IPS DF 6.9 (cell line): Measurements from ENCODE around the gene TGFB1.
A peak's percentile ranks its signal among the peaks of the same experiment; 100 is the strongest.
"Not testable (repeated sequence)": the region's sequence is repeated elsewhere in the genome, so short reads cannot be mapped to it uniquely, and the experiment has no call there.

Source experiments
- DNase-seq: peaks from one replicate; pipeline ENCODE4 v3.0.0-alpha.2; 2013; ENCODE audit warnings: low read depth, low spot score
- H3K27ac ChIP-seq: one replicate; pipeline ENCODE4 v1.5.1; 2013; ENCODE audit warnings: low read length, control low read depth
- H3K27me3 ChIP-seq: 2 replicates; pipeline ENCODE4 v1.6.1; 2013; ENCODE audit warnings: mild to moderate bottlenecking, low read length; ENCODE audit not compliant: control insufficient read depth, insufficient read depth
- H3K36me3 ChIP-seq: 2 replicates; pipeline ENCODE4 v1.6.1; 2013; ENCODE audit warnings: low read length; ENCODE audit not compliant: control insufficient read depth, insufficient read depth
- H3K4me1 ChIP-seq: 2 replicates; pipeline ENCODE4 v1.6.1; 2013; ENCODE audit warnings: low read length; ENCODE audit not compliant: control insufficient read depth, insufficient read depth
- H3K4me3 ChIP-seq: 2 replicates; pipeline ENCODE4 v1.5.1; 2013; ENCODE audit warnings: mild to moderate bottlenecking, low read length
- H3K9me3 ChIP-seq: 2 replicates; pipeline ENCODE4 v1.6.1; 2013; ENCODE audit warnings: low read length, inconsistent platforms; ENCODE audit not compliant: control insufficient read depth, insufficient read depth
- WGBS: extraction: QIAGEN DNeasy Blood & Tissue Kit; methylation state at CpG from one replicate; pipeline ENCODE4 v1.1.7; 2013; ENCODE audit warnings: mixed read lengths, missing lambda C conversion rate; ENCODE audit not compliant: insufficient read length, insufficient coverage; 5-methylcytosine and 5-hydroxymethylcytosine counted together

The TGFB1 gene

GRCh38 chr19:41371119-41371518, 17.4 kb upstream of the TGFB1 start:
- no CpG with 5 or more reads among the region's 5 CpGs for WGBS
- H3K4me1 ChIP-seq, H3K36me3 ChIP-seq, H3K9me3 ChIP-seq, H3K27ac ChIP-seq, H3K27me3 ChIP-seq, DNase-seq, H3K4me3 ChIP-seq: not testable (repeated sequence)

GRCh38 chr19:41369769-41370168, 16.0 kb upstream of the TGFB1 start:
- Histone ChIP-seq H3K27ac (no peak overlapping the region), H3K36me3 (no peaks in the 10 kb centered on the region), H3K27me3 (no peaks in the 10 kb centered on the region), H3K9me3 (no peaks in the 10 kb centered on the region), H3K4me1 (no peaks in the 10 kb centered on the region), H3K4me3 (no peak overlapping the region)
- no peak for DNase-seq
- WGBS, result no CpG with 5 or more reads among the region's 2 CpGs

- Histone ChIP-seq H3K4me3 (no peak overlapping the region), H3K9me3 (no peaks in the 10 kb centered on the region), H3K27ac (no peak overlapping the region), H3K27me3 (no peaks in the 10 kb centered on the region), H3K4me1 (no peaks in the 10 kb centered on the region), H3K36me3 (no peaks in the 10 kb centered on the region)
- DNase-seq, result no peak
- WGBS, result no CpG with 5 or more reads among the region's 6 CpGs
These were observed 14.2 kb upstream of the TGFB1 start for GRCh38 chr19:41367848-41368301.

- no peak overlapping the region for H3K27ac ChIP-seq
- no peaks in the 10 kb centered on the region for H3K36me3 ChIP-seq
- H3K4me3 ChIP-seq, result no peak overlapping the region
- DNase-seq, result no peak
- no peaks in the 10 kb centered on the region for H3K9me3 ChIP-seq
- H3K27me3 ChIP-seq, result no peaks in the 10 kb centered on the region
- H3K4me1 ChIP-seq, result no peaks in the 10 kb centered on the region
- WGBS, result no CpG with 5 or more reads among the region's 1 CpG
These were observed 12.4 kb upstream of the TGFB1 start for GRCh38 chr19:41366089-41366488.

- H3K27me3 ChIP-seq, result no peaks in the 10 kb centered on the region
- no peaks in the 10 kb centered on the region for H3K4me1 ChIP-seq
- H3K27ac ChIP-seq, result no peak overlapping the region
- no peaks in the 10 kb centered on the region for H3K9me3 ChIP-seq
- WGBS, result no CpG with 5 or more reads among the region's 14 CpGs
- H3K36me3 ChIP-seq, result no peaks in the 10 kb centered on the region
- DNase-seq, result no peak
- peak overlapping the region; percentile 51; the same call in 1 of the 2 replicates for H3K4me3 ChIP-seq
These were observed 11.0 kb upstream of the TGFB1 start for GRCh38 chr19:41364524-41365391.

DNA sequence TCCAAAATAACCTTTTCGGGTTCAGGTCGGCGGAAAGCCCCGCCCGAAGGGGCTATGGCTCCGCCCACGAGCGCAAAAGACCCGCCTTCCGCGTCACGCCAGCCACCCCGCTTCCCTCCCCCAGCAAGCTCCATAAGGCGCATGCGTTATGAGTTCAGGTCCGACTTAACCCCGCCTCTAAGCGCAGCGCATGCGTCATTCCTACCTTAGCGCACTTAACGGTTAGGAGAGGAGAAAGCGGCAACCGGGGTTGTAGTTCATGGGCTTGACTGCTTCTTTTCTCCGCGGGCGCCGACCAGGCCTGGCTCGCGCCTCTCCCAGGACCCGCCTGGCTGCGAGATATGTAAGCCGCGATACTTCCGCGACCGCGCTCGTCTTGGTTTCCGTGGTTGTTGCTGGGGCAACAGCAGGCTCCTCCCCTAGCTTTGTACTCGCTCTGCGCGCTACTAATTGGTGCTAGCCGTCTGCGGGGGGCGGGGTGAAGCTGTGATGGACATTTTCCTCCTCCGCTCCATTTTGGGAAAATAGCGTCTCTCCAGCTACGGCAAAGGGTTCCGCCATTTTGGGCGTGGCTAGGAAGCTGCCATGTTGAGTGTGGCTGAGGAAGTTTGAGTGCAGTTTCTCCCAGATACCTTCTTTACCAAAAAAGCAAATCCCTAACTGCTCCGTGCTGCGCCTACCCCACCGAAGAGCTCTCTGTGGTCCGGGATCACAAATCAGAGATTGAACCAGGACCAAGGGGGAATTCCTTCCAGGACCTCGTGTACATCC, 10.2 kb upstream of the TGFB1 start, which contains the start of gene B9D2:
B9D2 (minus strand) TSS at position 397 of the 771 bp plus-strand sequence. CDS start 630 bp downstream, outside the sequence.
- H3K27ac ChIP-seq, result no peak within 1 kb of the TSS

GRCh38 chr19:41363371-41363752, 9.6 kb upstream of the TGFB1 start:
- DNase-seq, result no peak
- peak overlapping the region; percentile 14; the same call in 1 of the 2 replicates for H3K4me3 ChIP-seq
- no CpG with 5 or more reads among the region's 6 CpGs for WGBS
- no peaks in the 10 kb centered on the region for H3K9me3 ChIP-seq
- no peaks in the 10 kb centered on the region for H3K27me3 ChIP-seq
- H3K4me1 ChIP-seq, result no peaks in the 10 kb centered on the region
- no peaks in the 10 kb centered on the region for H3K36me3 ChIP-seq
- H3K27ac ChIP-seq, result no peak overlapping the region

More for the DNA sequence above, 10.2 kb upstream of the TGFB1 start, which contains the start of gene B9D2:
- Histone ChIP-seq H3K4me3 (peak within 1 kb of the TSS; percentile 71; the same call in 1 of the 2 replicates), H3K4me1 (no peaks in the 10 kb centered on the region), H3K36me3 (no peaks in the 10 kb centered on the region), H3K27me3 (no peaks in the 10 kb centered on the region), H3K9me3 (no peaks in the 10 kb centered on the region)
- no CpG with 5 or more reads among the region's 56 CpGs for WGBS
- peak; percentile 97 for DNase-seq

GRCh38 chr19:41362143-41362847, 8.6 kb upstream of the TGFB1 start:
- DNase-seq, result no peak
- Histone ChIP-seq H3K27ac (no peak overlapping the region), H3K4me1 (no peaks in the 10 kb centered on the region), H3K27me3 (no peaks in the 10 kb centered on the region), H3K9me3 (no peaks in the 10 kb centered on the region), H3K36me3 (no peaks in the 10 kb centered on the region), H3K4me3 (no peak overlapping the region)
- no CpG with 5 or more reads among the region's 10 CpGs for WGBS

- H3K4me3 ChIP-seq, result no peak overlapping the region
- H3K9me3 ChIP-seq, result no peaks in the 10 kb centered on the region
- H3K27ac ChIP-seq, result no peak overlapping the region
- no peak for DNase-seq
- no CpG with 5 or more reads among the region's 1 CpG for WGBS
- peaks cover under 1% of the 10 kb centered on the region; the same call in 1 of the 2 replicates for H3K4me1 ChIP-seq
- no peaks in the 10 kb centered on the region for H3K36me3 ChIP-seq
- H3K27me3 ChIP-seq, result no peaks in the 10 kb centered on the region
These were observed 6.0 kb upstream of the TGFB1 start for GRCh38 chr19:41359741-41360140.

GRCh38 chr19:41357746-41358145, 4.0 kb upstream of the TGFB1 start:
- DNase-seq, result no peak
- H3K36me3 ChIP-seq, result no peaks in the 10 kb centered on the region
- H3K27ac ChIP-seq, result no peak overlapping the region
- H3K4me3 ChIP-seq, result no peak overlapping the region
- peaks cover 1% of the 10 kb centered on the region; the same call in 1 of the 2 replicates for H3K4me1 ChIP-seq
- H3K9me3 ChIP-seq, result no peaks in the 10 kb centered on the region
- H3K27me3 ChIP-seq, result no peaks in the 10 kb centered on the region
- WGBS, result no CpG with 5 or more reads among the region's 13 CpGs
